Lower leg skin (tissue), 3 donors: ENCODE measurements around the gene STX18.

ENCODE experiments used
- CTCF ChIP-seq, 3 donors: fragments of 450-650 bp; IDR thresholded peaks; one replicate each; pipeline ENCODE4 v1.5.1; 2016; ENCODE audit warnings: antibody characterized with exemption in 3 of 3, mild to moderate bottlenecking in 3 of 3, moderate library complexity in 2 of 3
- POLR2A ChIP-seq, 2 donors: fragments of 450-650 bp; IDR thresholded peaks; one replicate each; pipeline ENCODE4 v1.6.1; 2016 to 2017; ENCODE audit warnings: antibody characterized with exemption in 2 of 2, mild to moderate bottlenecking in 1 of 2, moderate library complexity in 1 of 2

DNA sequence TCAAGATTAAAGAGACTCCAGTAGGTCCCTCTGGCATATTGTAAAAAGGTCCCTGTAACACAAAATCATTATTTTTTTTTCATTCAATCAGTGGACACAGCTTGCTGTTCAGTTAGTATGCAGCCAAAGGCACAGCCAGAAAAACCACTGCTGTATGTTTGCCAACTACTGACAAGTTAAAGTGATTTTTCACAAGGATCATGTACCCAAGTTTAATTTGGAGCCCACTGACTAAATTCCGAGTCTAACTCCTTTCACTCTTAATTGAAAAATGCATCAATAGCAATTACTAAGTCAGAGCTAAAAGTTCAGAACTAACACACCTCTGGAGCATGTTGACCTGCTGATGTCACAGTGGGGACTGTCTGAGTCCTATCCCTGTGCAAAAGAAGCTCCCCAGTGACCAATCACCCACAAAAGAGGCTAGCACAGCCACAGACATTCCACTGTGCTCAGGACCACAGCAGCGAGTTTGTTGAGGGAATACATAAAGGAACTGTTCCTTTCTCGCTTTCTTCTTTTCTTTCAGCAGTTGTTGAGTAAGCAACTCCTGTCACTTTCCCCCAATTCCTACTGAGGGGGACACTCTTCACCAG, 60.4 kb downstream of the STX18 start:
- TF ChIP-seq POLR2A (IDR thresholded peaks at IDR 0.05) (no peak), CTCF (IDR thresholded peaks at IDR 0.05) (no peak)
